GM19438 (cell line): Measurements from ENCODE around the gene PHF10.
"Not testable (repeated sequence)": the region's sequence is repeated elsewhere in the genome, so short reads cannot be mapped to it uniquely, and the experiment has no call there.

Source experiments
- ATAC-seq: cut with Tn5 transposase; IDR thresholded peaks from one replicate; pipeline ENCODE4 v1.9.1; 2021; ENCODE audit warnings: low read depth; ENCODE audit not compliant: unreplicated experiment

PHF10 gene

DNA sequence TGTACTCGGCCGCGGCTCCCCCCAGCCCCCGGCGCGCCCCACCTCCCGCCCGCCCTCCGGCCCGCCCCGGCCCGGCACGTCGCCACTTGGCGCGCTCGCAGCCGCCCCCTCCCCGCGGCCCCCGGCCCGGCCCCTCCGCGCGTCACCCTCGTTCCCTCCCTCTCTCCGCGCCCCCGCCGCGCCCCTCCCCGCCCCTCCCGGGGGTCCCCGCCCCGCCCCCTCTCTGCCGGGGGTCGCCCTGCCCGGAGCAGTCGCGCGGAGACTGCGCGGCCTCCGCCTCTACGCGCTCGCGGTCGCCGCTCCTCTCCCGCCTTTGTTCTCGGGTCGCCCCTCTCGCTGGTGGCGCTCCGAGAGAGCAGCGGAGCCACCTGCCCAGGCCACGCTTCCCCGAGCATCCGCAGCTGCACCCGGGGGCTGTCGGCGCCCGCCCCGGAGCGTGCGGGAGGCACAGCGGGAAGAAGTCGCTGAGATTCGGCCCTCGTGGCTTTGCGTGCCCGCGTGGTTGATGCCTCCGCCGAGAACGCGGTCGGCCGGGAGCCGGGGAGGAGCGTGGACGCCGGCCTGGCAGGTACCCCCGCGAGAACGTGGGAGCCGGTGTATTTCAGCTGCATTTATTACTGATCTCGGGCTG lies at the start of gene PHF10:
TSS of gene PHF10 (minus strand) at position 7 of the 631 bp plus-strand sequence. CDS start 569 bp downstream, outside the sequence.
- ATAC-seq, result peak; percentile 45

DNA sequence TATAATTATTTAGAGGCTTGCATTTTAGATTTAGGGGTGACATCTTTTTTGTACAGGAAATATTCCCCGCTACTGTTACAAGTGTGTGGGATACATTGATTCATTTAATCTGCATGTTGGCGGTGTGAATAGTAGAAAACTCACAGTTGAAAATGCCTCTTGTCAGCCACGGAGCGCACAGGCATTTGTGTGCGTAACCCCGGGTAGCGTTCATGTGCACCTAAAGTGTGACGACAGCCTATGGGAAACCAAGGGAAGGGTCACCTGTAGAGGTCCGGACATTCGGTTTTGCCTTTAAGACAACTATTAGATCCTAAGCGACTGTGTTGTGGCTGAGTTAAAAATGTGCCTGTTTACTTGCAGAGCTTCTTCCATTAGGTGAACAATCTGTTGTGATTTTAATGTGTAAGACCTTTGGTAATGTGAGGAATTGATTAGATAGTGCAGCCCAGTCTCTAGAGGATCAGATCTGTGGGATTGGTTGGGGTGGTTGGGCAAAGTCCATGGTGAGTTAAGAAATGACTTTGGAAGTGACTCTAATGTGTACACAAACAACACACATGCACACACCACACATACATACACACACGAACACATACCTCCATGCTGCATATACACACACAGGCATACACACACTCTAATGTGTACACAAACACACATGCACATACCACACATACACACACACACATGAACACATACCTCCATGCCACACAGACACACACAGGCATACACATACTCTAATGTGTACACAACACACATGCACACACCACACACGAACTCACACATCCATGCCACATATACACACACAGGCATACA lies 42.8 kb upstream of the PHF10 start:
- no peak for ATAC-seq

DNA sequence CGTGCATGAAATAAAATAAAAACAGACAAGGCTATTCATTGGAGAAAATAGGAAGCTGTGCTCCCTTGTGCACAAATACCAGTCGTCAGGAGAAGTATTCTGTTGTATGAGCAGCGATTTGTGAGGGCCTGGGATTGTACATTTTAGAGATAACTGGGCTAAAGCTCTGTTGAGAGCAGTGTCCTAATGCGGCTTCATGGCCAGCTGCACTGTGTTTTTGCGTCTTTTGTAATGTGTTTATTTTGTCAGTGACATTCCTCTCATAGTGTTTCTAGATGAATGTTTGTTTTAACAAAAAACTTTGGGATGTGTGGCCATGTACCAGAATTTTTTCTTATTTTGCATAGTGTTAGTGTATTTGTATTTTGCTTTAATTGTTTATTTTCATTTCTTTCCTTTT lies 41.9 kb upstream of the PHF10 start:
- no peak for ATAC-seq

DNA sequence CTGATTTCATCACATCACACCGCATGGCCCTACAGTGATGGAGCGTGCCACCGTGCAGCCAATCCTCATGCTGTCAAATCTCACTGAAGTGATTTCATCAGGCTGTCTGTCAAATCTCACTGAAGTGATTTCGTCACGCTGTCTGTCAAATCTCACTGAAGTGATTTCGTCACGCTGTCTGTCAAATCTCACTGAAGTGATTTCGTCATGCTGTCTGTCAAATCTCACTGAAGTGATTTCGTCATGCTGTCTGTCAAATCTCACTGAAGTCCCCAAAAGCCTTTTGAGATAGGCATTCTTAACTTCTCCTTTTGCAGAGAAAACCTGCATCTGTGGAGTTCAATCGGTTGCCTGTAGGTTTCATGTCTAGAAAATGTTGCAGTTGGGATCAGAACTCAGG lies 41.5 kb upstream of the PHF10 start:
- not testable (repeated sequence) for ATAC-seq

DNA sequence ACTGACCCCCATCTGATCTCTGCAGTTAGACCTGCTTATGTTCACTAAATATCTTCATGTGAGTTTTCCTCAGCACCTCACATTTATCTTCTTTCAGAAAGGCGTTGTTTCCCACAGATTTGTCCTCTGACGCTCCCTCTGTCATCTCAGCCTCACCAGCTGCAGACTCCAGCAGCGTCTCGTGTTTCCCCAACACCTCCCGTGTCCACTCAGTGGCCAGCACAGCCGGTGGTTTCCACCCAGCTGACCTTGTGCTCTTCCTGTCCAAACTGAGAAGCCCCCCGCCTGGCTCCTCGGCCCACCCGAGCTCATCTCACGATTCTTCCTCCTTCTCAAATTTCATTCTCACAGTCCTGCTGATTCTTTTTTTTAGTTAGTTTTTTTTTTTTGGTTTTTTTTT lies 39.6 kb upstream of the PHF10 start:
- no peak for ATAC-seq

DNA sequence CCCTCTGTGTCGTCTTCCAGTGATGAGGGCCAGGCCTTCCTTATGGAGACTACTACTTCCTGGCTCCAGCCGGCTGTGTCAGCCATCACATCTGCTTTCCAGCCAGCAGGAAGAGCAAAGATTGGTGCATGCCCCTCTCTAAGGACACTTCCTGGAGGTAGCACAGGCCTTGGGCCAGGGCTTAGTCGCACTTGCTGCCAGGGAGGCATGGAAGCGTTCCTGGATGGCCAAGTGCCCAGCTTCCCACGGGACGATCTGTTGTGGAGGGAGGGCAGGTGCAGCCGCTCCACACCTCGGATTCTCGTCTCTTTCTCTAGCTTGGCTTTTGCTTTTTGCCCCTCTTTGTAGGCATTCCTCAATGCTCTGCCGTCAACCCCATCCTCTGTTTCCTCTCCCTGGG lies 39.0 kb upstream of the PHF10 start:
- ATAC-seq, result no peak

DNA sequence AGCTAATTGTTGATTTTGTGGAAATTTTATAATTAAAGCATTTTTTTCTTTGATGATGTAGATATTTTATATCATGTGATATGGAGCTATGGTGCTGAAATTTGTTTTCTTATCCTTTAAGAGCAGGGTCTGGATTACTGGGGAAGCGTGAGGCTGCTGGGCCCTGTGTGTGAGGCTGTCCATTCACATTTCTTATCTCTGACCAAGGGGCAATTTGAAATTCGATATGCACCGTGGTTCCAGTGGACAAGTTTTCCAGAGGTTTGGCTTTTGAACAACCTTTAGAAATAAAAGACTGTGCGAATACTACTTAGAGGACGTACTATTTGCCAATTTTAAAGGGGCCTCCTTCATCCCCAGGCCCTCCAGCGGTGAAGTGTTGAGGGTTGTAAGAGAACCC lies 30.9 kb upstream of the PHF10 start:
- no peak for ATAC-seq

DNA sequence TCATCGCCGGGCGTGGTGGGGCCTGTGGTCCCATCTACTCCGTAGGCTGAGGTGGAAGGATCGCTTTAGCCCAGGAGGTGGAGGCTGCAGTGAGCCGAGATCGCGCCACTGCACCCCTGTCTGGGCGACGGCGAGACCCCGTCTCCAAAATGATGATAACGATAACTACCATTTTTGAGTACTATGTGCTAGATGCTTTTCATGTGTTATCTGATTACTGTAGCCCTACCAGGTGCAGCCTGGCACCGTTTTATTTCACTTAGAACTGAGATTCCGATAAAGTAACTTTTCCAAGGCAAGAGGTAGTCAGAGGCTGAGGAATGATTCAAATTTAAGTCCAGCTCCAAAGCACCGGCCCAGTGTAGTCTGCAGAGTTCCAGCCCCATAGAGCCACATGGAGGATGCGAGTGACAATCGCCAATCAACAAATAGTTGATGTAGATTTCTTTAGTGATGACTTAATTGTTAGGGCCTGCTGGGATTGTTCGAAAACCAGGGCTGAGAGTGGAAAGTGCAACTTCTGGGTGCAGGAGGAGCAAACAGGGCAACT lies 27.8 kb upstream of the PHF10 start:
- ATAC-seq, result no peak

DNA sequence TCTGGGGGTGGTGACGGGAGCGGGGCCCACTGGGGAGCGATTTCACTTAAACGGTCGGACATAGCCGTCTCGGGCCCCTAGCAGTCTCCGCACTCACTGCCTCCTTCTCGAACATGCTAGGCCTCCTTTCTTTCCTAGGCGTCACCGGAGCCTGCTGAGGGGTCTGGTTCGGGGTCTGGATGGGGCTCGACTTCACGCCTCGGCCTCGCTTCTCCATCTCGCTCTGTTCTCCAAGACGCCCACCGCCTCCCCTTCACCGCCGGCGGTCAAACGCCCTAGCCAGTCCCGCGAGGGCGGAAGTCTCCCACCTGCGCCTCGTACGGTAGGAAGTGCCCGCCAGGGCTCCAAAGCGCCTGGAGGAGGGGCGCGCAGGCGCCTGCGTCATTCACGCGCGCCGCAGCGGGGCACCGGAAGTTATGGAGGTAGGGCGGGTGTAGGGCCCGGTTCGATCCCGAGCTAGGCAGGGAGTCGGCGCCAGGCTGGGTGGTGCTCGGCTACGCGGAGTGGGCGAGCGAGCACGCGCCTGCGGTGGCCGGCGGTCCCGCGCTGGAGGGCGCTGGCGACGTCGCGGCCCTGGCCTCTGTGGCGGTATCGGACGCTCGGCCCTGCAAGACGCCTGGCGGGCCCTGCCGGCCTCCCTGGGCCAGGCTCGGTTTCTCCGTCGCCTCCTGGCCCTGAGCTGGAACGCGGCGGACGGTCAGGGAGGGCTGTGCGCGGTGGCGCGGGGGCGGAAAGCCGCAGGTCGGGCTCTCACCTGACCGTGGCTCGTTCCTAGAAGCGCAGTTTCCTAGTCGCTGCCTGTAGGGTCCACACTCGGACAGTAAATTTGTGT lies 27.2 kb upstream of the PHF10 start, which contains the start of the genes DYNLT2 and ERMARD:
TSS of gene DYNLT2 (minus strand) at position 331 of the 832 bp plus-strand sequence. CDS start at position 217, 114 bp downstream.
TSS of gene ERMARD (plus strand) at position 381 of the 832 bp plus-strand sequence. CDS start at position 417, 36 bp downstream.
- peak; percentile 96 for ATAC-seq

DNA sequence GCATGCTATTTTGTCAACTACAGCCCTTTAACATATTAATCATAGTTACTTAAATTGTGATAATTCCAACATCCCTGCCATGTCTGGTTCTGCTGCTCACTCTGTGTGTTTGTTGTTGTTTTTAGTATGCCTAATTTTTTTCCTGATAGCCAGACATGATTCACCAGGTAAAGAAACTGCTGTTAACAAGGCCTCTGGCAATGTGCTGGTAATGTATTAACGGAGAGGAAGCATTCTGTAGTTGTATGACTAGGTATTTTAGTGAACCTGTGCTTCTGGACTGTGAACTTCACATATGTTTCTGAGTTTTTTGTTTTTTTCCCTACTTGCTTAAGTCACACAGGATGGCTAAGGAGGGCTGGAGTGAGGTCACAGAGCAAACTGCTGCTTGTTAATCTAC lies 22.3 kb upstream of the PHF10 start:
- ATAC-seq, result no peak

DNA sequence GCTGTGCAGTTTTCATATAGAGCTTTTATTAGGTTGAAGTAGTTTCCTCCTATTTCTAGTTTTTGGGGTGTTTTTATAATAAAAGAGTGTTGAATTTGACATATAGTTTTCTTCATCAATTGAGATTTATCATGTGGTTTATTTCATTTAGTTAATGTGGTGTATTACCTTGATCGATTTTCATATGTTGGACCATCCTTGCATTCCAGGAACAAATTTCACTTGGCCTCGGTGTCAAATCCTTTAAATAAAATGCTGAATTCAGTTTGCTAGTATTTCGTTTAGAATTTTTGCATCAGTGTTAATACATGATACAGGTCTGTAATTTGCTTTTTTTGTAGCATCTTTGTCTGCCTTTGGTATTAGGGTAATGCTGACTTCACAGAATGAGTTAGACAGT lies 21.1 kb upstream of the PHF10 start:
- ATAC-seq, result no peak

DNA sequence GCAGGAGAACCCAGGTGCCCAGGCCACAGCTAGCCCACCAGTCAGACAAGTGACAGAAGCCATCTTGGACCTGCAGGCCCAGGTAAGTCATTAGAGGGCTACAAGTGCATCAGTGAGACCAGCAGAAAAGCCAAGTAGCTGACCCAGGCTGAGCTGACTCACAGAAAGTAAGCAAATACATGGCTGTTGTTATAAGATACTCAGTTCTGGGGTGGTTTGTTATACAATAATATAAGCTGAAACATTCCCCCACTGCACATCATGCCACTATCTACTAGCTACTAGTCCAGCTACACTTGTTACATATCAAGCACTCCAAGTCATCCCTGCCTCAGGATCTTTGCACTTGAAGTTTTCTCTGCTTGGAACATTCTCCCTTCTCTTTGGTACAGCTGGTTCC lies 17.0 kb upstream of the PHF10 start:
- no peak for ATAC-seq

DNA sequence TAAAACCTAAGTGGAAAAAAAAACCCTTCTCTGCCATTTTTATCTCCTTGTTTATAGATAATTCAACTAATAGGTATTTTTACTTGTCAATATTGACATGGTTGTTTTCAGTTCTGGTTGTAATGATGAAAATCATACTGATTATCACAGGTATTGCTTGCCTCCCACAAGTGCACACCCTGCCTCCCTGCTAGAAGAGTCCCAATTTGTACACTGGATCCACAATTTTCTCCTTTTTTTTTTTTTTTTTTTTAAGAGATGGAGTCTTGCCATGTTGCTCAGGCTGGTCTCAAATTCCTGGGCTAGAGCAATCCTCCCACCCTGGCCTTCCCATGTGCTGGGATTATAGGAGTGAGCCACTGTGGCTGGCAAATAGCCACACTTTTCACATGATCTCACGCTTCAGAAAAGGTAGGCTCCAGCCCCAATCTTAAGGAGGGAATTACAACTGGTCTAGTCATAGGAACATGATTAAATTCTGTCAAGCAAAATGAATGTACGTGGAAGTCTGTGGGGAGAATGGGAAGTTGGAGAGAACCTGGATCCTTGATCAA lies 14.8 kb upstream of the PHF10 start:
- ATAC-seq, result no peak

DNA sequence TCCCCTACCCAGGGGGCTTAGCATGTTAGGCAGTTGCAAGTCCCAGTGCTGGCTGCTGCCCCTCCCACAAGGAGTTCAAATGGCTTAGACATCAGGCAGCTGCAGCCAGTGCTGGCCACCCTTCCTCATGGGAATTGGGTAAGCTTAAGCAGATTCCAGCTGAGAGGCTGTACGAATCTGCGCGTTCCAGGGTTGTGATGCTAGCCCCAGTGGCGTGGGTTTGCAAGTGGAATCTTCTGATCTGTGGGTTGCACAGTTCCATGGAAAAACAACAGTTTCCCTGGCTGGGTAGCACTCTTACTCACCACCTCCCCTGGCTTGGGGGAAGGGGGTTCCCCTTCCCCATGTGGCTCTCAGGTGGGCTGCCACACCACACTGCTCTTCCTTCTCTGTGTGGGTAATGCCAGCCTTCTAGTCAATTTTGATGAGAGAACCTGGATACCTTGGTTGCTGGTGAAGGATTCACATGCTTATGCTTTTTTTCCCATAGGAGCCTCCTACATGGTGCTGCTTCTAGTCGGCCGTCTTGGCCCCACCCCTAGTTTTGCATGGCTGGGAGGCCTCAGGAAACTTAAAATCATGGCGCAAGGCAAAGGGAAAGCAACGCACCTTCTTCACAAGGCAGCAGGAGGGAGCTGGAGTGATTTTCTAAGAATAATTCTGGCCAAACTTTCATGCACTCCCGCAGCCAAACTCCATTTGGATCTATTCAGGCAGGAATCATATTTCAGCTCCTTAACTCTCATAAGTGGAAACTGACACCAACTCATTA lies 14.1 kb upstream of the PHF10 start:
- ATAC-seq, result no peak

DNA sequence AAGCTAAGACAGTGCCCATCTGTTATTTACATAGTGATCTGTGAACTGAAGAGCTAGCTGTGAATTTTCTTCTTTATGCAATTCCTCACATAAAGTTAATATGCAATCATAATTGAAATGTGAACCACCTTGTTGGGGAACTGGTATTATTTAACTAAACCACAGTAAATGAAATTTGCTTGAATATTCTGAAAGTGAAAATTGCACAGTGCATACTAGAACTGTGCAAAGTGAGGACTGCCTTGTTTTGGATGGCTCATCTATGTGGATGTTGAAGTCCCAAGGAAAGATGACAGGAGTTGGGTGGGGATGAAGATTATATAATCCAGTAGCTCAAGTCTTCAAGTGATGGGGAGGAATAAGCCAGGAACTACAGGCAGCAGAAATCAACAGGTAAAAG lies 5.7 kb upstream of the PHF10 start:
- ATAC-seq, result no peak

DNA sequence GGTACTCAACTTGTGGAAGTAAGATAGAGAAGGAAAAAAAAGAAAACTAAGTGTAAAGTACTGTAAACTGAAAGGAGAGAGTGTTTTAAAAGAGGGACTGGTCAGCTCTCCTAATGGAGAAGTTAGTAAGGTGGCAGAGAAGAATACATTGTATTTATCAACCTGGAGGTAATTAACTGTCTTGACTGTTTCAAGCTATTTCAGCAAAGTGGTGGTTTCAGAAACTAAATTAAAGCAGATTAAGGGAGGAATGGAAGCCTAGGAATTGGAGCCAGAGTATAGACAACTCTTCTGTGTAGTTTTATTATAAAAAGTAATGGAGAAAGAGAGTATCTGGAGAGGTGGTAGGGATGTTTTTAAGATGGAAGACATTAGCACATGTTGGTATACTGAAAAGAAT lies 2.7 kb upstream of the PHF10 start:
- ATAC-seq, result no peak

DNA sequence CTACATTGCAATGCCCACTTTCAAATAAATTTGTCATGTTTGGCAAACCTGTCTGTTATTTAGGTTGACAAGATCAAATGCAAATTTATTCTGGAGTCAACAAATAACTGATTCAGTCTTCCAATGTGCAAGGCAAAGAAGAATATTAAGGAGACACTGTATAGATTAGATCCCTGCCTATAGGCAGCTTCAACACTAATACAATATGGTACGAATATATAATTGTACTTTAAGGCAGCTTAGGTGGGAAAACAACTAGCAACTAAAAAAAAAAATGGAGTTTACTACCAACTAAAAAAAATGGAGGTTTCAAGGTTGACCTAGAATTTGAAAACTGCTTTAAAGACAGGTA lies 1.7 kb upstream of the PHF10 start:
- no peak for ATAC-seq

DNA sequence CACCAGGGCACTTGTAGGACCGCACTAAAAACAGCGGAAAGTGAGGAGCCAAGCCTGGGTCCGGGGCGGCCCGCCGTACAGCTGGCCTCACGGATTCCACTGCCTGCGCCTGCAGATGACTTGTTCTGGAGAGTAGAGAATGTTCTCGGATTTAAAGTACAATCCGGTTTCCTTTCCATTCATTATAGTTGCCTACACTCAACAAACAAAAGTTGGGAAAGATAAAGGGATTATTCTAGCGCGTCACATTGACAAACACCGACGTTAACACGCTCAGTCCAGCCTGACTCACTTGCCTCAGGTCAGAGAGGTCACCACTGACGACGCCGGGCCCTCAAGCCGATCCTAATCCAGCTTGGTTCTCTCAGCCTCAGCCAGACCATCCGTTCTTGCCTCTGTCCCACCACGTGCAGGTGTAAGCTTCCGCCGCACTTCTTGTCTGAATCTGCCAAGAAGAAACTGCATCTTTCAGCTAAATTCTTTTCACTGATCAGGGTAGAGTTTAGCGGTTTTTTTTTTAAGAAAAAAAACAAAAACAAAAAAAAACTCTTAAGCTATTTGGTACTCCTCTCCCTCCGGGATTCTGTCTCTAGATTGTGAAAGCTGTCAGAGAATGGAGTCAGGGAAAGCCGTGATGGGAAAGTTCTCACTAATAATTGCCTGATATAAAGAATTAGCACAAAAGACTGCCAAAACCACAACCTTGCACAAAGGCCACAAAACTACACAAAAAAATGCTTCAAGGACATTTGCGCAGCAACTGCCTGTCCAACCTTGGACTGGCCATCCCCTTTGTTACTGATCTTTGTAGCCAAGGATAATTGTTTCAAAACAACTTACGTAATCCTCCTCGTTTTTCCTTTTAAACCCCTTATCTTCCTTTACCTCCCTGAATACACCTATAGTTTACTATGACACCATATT lies 1.1 kb upstream of the PHF10 start:
- peak; percentile 18 for ATAC-seq

DNA sequence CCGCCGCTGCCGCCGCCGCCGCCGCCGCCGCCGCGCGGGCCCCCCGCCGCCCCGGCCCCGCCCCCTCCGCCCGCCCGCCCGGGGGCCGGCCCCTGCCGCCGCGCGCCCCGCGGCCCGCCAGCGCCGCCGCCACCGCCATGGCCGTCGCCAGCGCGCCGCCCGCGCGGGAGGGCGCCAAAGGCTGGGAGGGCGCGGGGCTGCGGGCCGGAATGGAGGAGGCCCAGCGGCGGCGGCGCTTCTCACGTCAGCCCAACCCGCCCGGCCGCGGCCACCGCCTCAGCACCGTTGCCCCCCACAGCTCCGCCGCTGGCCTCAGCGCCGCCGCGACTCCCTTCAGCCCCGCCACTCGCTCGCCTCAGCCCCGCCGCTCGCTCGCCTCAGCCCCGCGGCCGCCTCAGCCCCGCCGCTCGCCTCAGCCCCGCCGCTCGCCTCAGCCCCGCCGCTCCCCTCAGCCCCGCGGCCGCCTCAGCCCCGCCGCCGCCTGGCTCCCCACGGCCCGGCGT lies 258 bp downstream of the PHF10 start:
- peak; percentile 26 for ATAC-seq
